ENCODE measurements around the gene ETNK2.

- TF ChIP-seq, protein P1, sequence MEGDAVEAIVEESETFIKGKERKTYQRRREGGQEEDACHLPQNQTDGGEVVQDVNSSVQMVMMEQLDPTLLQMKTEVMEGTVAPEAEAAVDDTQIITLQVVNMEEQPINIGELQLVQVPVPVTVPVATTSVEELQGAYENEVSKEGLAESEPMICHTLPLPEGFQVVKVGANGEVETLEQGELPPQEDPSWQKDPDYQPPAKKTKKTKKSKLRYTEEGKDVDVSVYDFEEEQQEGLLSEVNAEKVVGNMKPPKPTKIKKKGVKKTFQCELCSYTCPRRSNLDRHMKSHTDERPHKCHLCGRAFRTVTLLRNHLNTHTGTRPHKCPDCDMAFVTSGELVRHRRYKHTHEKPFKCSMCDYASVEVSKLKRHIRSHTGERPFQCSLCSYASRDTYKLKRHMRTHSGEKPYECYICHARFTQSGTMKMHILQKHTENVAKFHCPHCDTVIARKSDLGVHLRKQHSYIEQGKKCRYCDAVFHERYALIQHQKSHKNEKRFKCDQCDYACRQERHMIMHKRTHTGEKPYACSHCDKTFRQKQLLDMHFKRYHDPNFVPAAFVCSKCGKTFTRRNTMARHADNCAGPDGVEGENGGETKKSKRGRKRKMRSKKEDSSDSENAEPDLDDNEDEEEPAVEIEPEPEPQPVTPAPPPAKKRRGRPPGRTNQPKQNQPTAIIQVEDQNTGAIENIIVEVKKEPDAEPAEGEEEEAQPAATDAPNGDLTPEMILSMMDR (IDR thresholded peaks at IDR 0.05): no peak
- no peak for TF ChIP-seq POLR2A (IDR thresholded peaks at IDR 0.05; ENCODE audit: low read depth)
- TF ChIP-seq POLR2AphosphoS5 (IDR thresholded peaks at IDR 0.05): peak in 1 of 2 donors; percentile 53
Measured at GRCh38 chr1:204089044-204089751, 62.6 kb downstream of the ETNK2 start.
